GM19468 (cell line): ENCODE measurements around the gene PCCA.
"Not testable (repeated sequence)": the region's sequence is repeated elsewhere in the genome, so short reads cannot be mapped to it uniquely, and the experiment has no call there.

Experiments used
- ATAC-seq: cut with Tn5 transposase; IDR thresholded peaks from one replicate; pipeline ENCODE4 v1.9.1; 2021; ENCODE audit warnings: mild to moderate bottlenecking, moderate library complexity, moderate number of reproducible peaks; ENCODE audit not compliant: unreplicated experiment; ENCODE audit errors: extremely low read depth

The PCCA gene

DNA sequence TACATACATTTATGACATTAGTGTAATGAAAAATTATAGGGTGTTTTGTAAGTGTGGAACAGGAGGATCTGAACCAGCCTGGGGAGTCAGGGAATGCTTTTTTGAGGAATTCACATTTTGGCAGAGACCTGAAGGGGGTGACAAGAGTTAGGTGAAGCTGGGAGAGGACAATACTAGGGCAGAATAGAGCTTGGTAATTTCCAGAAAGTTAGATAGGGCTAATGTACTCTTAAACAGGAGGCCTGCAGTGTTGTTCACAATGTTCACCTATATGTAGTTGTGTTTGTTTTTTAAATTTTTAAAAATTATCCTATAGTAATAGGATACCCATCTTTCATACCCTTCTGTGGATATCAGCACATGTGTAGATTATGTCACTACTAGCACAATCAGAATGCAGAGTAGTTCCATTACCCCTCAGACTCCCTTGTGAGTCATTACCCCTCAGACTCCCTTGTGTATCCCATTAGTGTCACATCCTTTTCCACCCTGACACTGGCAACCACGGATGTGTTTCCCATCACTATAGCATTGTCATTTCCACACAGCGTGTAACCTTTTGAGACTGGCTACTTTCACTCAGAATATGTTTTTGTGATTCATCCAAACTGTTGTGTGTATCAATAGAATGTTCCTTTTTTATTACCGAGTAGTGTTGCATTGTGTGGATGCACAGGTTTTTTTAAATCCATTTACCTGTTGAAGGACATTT is 43.1 kb downstream of the PCCA start:
- ATAC-seq, result no peak

- no peak for ATAC-seq
Measured at GRCh38 chr13:100138859-100139491, 50.1 kb downstream of the PCCA start.

GRCh38 chr13:100139817-100140216 is 50.9 kb downstream of the PCCA start:
- no peak for ATAC-seq

DNA sequence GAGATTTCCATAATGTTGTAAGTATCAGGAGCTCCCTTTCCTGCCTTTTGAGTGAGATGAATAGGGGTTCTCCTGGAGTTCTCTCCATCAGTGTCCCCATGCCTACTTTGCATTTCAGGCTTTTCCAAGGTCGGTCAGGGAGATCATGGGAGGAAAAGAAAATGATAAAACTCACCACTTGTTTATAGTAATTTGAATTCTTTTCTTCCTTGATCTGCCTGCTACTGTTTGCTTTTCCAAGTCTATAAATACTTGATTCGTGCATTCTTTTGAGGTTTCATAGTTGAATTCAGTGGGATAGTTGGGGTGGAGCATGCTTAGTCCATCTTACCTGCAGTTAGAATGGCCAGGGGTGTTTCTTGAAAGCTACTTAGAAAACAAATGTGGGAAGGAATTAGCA is 51.5 kb downstream of the PCCA start:
- no peak for ATAC-seq

- ATAC-seq, result not testable (repeated sequence)
Measured at GRCh38 chr13:100141461-100141961, 52.6 kb downstream of the PCCA start.

- ATAC-seq, result no peak
Measured at GRCh38 chr13:100146534-100146933, 57.6 kb downstream of the PCCA start.

- ATAC-seq, result no peak
Measured at GRCh38 chr13:100147825-100148224, 58.9 kb downstream of the PCCA start.

GRCh38 chr13:100148422-100148821 is 59.5 kb downstream of the PCCA start:
- no peak for ATAC-seq

DNA sequence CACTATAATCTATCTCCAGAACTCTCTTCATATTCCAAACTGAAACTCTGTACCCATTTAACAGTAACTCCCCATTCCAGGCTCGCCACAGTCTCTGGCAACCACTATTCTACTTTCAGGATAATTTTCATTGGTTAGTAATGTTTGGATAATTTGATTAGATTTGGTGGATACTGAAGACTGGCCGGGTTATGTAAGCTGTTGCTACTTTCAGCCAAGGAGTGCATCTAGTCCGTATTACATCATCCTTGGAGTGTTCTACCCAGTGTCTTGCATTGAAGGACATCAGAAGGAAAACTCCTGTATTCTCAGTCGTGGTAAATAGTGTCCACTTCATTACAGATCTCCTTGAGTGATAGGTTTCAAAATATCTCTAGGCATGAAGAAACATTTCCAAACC is 60.5 kb downstream of the PCCA start:
- no peak for ATAC-seq

DNA sequence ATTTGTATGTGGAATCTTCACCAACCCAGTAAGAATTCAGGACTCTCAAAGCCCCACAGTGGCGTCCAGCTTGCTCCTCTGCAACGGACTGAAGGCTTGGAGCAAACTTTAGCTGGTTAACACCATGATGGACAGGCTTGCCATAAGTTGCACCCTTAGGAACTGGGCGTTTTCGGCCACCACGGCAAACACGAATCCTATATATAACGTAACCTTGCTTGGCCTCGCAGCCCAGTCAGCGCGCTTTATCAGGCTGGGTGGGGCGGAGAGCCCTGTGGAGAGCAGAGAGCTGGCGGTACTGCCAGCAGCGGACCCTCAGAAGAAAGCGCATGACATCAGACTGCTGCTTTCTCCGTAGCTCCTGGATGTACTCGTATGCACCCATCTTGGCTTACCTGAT is 61.8 kb downstream of the PCCA start:
- not testable (repeated sequence) for ATAC-seq

DNA sequence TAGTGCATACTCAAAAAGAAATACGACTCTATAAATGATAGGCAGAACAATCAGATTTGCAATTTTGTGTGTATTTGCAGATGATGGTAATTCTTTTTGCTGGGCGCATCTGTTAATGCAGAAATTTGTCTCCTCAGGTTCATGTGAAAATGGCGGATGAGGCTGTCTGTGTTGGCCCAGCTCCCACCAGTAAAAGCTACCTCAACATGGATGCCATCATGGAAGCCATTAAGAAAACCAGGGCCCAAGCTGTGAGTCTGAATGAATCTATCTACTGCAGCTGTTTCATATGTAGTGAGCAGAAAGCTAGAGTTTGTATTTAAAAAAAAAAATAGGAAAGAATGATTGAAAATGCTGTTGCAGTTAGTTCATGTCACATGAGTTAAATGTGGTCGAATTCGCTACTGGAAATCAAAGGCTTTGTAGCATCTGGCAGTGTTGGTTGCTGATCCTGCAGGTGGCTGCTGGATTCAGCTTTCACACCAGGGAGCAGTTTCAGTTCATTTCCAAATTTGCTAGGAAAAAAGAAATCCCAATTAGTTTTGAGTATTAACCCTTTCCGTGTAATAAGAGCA is 66.0 kb downstream of the PCCA start:
- ATAC-seq, result no peak

DNA sequence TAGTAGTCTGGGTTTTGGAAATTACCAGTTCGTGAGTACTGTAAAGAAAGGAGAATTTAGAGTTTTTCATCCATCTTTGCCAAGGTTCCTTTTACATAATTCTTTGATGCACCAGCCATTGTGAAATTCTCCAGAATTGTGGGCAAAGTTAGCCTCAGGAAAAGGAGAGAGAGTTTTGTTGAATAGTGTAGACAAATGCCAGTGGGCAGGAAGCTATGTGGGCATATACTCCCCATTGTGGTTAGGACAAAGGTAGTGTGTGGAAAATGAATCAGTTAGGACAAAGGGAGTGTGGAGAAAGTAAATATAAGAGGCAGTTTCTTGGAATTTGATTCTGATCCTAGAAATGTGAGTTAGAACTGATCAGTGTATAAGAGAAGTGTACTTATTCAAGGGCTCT is 67.9 kb downstream of the PCCA start:
- ATAC-seq, result no peak

DNA sequence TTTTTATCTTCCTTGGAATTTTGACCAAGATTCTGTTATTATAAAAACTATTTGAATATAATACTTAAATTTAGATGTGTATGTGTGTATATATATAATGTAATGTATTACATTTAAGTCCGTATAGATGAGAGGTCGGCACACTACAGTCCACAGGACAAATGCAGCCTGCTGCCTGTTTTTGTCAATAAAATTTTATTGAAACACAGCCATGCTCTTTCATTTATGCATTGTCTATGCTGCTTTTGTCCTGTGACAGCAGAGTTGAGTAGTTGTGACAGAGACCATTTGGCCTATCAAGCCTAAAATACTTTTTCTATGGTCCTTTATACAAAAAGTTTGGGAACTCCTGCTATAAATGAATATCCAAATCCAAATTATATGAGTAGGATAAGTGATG is 69.7 kb downstream of the PCCA start:
- ATAC-seq, result no peak

DNA sequence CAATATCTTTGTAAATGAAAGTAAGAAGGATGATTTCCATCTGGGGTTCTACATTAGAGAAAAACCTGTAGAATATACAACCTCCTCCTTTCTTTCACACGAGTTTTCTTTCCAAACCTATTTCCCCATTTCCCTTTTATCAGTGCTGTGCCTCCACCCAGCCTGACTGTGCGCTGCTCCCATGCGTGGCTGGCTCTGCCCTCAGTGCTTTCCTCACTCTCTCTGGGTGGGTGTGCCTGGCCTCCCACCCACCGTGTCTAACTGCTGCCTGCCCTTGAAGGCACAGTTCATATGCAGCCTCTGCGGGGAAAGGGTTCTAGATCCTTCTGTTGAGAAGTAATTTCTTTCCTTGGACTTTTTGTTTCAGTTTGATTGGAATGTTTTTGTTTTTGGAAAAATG is 70.7 kb downstream of the PCCA start:
- no peak for ATAC-seq

GRCh38 chr13:100160450-100160849 is 71.6 kb downstream of the PCCA start:
- no peak for ATAC-seq

DNA sequence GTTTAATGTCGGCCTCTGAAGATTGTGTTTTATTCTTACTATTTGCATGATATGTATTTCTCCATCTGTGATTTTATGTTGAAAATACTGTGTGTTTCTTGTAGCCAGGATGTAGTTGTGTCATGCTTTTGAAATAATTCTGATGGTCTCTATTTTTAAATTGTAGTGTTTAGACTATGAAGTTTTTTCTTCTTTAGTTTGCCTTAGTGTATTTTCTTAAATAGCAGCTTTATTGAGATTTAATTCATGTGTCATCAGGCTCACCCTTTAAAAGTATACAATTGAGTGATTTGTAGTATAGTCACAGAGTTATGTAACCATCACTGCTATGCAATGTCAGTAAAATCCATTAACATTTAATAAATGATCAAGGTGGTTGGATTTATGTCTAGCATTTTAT is 74.5 kb downstream of the PCCA start:
- no peak for ATAC-seq

- ATAC-seq, result no peak
Measured at GRCh38 chr13:100173203-100173602, 84.3 kb downstream of the PCCA start.

- not testable (repeated sequence) for ATAC-seq
Measured at GRCh38 chr13:100174455-100174854, 85.6 kb downstream of the PCCA start.

- no peak for ATAC-seq
Measured at GRCh38 chr13:100175078-100175802, 86.3 kb downstream of the PCCA start.

- no peak for ATAC-seq
Measured at GRCh38 chr13:100175803-100176182, 86.9 kb downstream of the PCCA start.
